Measurements from ENCODE around the gene NRXN2. TPM values are rescaled to one million over a fixed set of nuclear protein-coding genes. Genes with fewer than 3 reads are reported as not detected.

Gene NRXN2
- total RNA-seq, 4 donors from 2014 or later, result 0.21 to 0.72 (median 0.64) TPM; not detected in 1

GRCh38 chr11:64729851-64730382 is 6.9 kb upstream of the NRXN2 start:
- H3K9me3 ChIP-seq, result no peaks in the 10 kb centered on the region
- no peak for TF ChIP-seq POLR2A (IDR thresholded peaks at IDR 0.05)
- H3K4me1 ChIP-seq, result no peaks in the 10 kb centered on the region
- WGBS, result 36% methylated on average over 18 of the region's 21 CpGs
- H3K4me3 ChIP-seq, result no peak overlapping the region
- H3K27ac ChIP-seq, result no peak overlapping the region
- no peaks in the 10 kb centered on the region for H3K36me3 ChIP-seq
- peak in 1 of 2 donors; percentile 62 for DNase-seq (ENCODE audit: low spot score in 2 of 2)
- H3K27me3 ChIP-seq, result peaks cover 6% of the 10 kb centered on the region

- H3K36me3 ChIP-seq, result no peaks in the 10 kb centered on the region
- H3K27ac ChIP-seq, result no peak overlapping the region
- TF ChIP-seq POLR2A (IDR thresholded peaks at IDR 0.05) (no peak), EP300 (IDR thresholded peaks at IDR 0.05) (no peak), POLR2AphosphoS5 (IDR thresholded peaks at IDR 0.05) (no peak), CTCF (IDR thresholded peaks at IDR 0.05) (no peak)
- 87% methylated on average over 11 of the region's 11 CpGs for WGBS
- H3K4me1 ChIP-seq, result peaks cover under 1% of the 10 kb centered on the region
- H3K27me3 ChIP-seq, result peaks cover 6% of the 10 kb centered on the region
- no peaks in the 10 kb centered on the region for H3K9me3 ChIP-seq
- DNase-seq (ENCODE audit: low spot score in 2 of 2), result no peak
- no peak overlapping the region for H3K4me3 ChIP-seq
Observed at GRCh38 chr11:64728757-64729365, 5.9 kb upstream of the NRXN2 start.

- Histone ChIP-seq H3K4me1 (peaks cover 8% of the 10 kb centered on the region), H3K27ac (no peak overlapping the region), H3K4me3 (no peak overlapping the region), H3K9me3 (no peaks in the 10 kb centered on the region), H3K27me3 (peaks cover 18% of the 10 kb centered on the region), H3K36me3 (no peaks in the 10 kb centered on the region)
- no peak for DNase-seq (ENCODE audit: low spot score in 2 of 2)
- WGBS, result 73% methylated on average over 7 of the region's 7 CpGs
- TF ChIP-seq POLR2A (IDR thresholded peaks at IDR 0.05) (no peak), EP300 (IDR thresholded peaks at IDR 0.05) (no peak), POLR2AphosphoS5 (IDR thresholded peaks at IDR 0.05) (no peak), CTCF (IDR thresholded peaks at IDR 0.05) (no peak)
Observed at GRCh38 chr11:64726867-64727530, 4.0 kb upstream of the NRXN2 start.

GRCh38 chr11:64726211-64726641 is 3.2 kb upstream of the NRXN2 start:
- Histone ChIP-seq H3K9me3 (no peaks in the 10 kb centered on the region), H3K4me3 (no peak overlapping the region), H3K27me3 (peaks cover 26% of the 10 kb centered on the region), H3K4me1 (peaks cover 8% of the 10 kb centered on the region), H3K27ac (no peak overlapping the region), H3K36me3 (no peaks in the 10 kb centered on the region)
- 60% methylated on average over 1 of the region's 9 CpGs for WGBS
- peak in 1 of 2 donors; percentile 62 for DNase-seq (ENCODE audit: low spot score in 2 of 2)
- TF ChIP-seq POLR2AphosphoS5 (IDR thresholded peaks at IDR 0.05) (no peak), CTCF (IDR thresholded peaks at IDR 0.05) (no peak), EP300 (IDR thresholded peaks at IDR 0.05) (no peak), POLR2A (IDR thresholded peaks at IDR 0.05) (no peak)

- peaks cover 8% of the 10 kb centered on the region for H3K4me1 ChIP-seq
- 60% methylated on average over 4 of the region's 7 CpGs for WGBS
- no peaks in the 10 kb centered on the region for H3K36me3 ChIP-seq
- H3K9me3 ChIP-seq, result no peaks in the 10 kb centered on the region
- H3K27ac ChIP-seq, result no peak overlapping the region
- H3K27me3 ChIP-seq, result peaks cover 37% of the 10 kb centered on the region
- TF ChIP-seq CTCF (IDR thresholded peaks at IDR 0.05) (no peak), POLR2AphosphoS5 (IDR thresholded peaks at IDR 0.05) (no peak), POLR2A (IDR thresholded peaks at IDR 0.05) (no peak), EP300 (IDR thresholded peaks at IDR 0.05) (no peak)
- DNase-seq (ENCODE audit: low spot score in 2 of 2), result no peak
- H3K4me3 ChIP-seq, result no peak overlapping the region
Observed at GRCh38 chr11:64724863-64725532, 2.0 kb upstream of the NRXN2 start.
